ENCODE measurements around the gene RAB29. TPM values are rescaled to one million over a fixed set of nuclear protein-coding genes. Genes with fewer than 3 reads are reported as not detected.

RAB29 gene
- total and polyA plus RNA-seq, 2 donors (not counting 3 experiments of a cell fraction or from before 2014, with no cell fraction given), result 18.1 to 18.8 TPM

Small RNA genes within 50 kb of the gene (small RNA-seq; reads per million reads assigned to genes)
- not detected for gene RF00139 (ENCODE audit: insufficient read depth, insufficient read length, low read depth, low replicate concordance)

Other genes with a start within 250 kb of the RAB29 start
- gene ELK4, start 143.5 kb downstream of the RAB29 start, total RNA-seq, result 78.7 and 107 TPM in 2 replicates
- 6.7 and 8.7 TPM in 2 replicates for gene ELK4, start 143.5 kb downstream of the RAB29 start, polyA plus RNA-seq
- gene SLC45A3, start 95.0 kb downstream of the RAB29 start, total RNA-seq, result 15.6 and 16.9 TPM in 2 replicates
- 15.1 and 15.5 TPM in 2 replicates for gene SLC45A3, start 95.0 kb downstream of the RAB29 start, polyA plus RNA-seq
- 282 and 288 TPM in 2 replicates for gene NUCKS1, start 25.3 kb downstream of the RAB29 start, total RNA-seq
- gene NUCKS1, start 25.3 kb downstream of the RAB29 start, polyA plus RNA-seq, result 40.2 and 53.7 TPM in 2 replicates
- gene SLC41A1, start 37.7 kb upstream of the RAB29 start, total RNA-seq, result 21.7 and 23.6 TPM in 2 replicates
- gene SLC41A1, start 37.7 kb upstream of the RAB29 start, polyA plus RNA-seq, result 22.0 and 23.6 TPM in 2 replicates
- not detected in 2 replicates for gene PM20D1, start 74.7 kb upstream of the RAB29 start, total RNA-seq
- gene PM20D1, start 74.7 kb upstream of the RAB29 start, polyA plus RNA-seq, result 0.03 and 0.11 TPM in 2 replicates
- gene SLC26A9, start 168.0 kb upstream of the RAB29 start, total RNA-seq, result 0.12 and 0.20 TPM in 2 replicates
- 0.08 and 0.10 TPM in 2 replicates for gene SLC26A9, start 168.0 kb upstream of the RAB29 start, polyA plus RNA-seq
- gene RAB7B, start 227.9 kb upstream of the RAB29 start, total RNA-seq, result not detected in 2 replicates
- 0.15 and 0.51 TPM in 2 replicates for gene RAB7B, start 227.9 kb upstream of the RAB29 start, polyA plus RNA-seq
- not detected in 2 replicates for gene CTSE, start 248.4 kb upstream of the RAB29 start, total RNA-seq
- 0.11 and 0.17 TPM in 2 replicates for gene CTSE, start 248.4 kb upstream of the RAB29 start, polyA plus RNA-seq

Data from endothelial cell of umbilical vein (primary cell).